Caki2 (cell line): ENCODE data around the gene NTNG2. TPM values are rescaled to one million over a fixed set of nuclear protein-coding genes. Genes with fewer than 3 reads are reported as not detected.

ENCODE experiments used
- DNase-seq: peaks from one replicate; pipeline ENCODE4 v3.0.0-alpha.2; 2015; ENCODE audit warnings: low read depth
- in situ Hi-C: cut with HindIII; loops from 2 replicates; pipeline ENCODE4 v1.10.0; 2016; ENCODE audit warnings: low sequenced_read_pairs, low pct_unique_long_range_greater_than_20kb, mixed read lengths
- total RNA-seq: library from RNA; depleted of rRNA; stranded (reverse); fragments of >200 nt; shearing (Covaris generic); gene quantifications from 2 replicates; pipeline ENCODE4 v1.2.3, GENCODE V29; 2014; ENCODE audit warnings: low replicate concordance

NTNG2 gene
- total RNA-seq, 1 experiment from 2014 or later = 5.1 TPM

DNA sequence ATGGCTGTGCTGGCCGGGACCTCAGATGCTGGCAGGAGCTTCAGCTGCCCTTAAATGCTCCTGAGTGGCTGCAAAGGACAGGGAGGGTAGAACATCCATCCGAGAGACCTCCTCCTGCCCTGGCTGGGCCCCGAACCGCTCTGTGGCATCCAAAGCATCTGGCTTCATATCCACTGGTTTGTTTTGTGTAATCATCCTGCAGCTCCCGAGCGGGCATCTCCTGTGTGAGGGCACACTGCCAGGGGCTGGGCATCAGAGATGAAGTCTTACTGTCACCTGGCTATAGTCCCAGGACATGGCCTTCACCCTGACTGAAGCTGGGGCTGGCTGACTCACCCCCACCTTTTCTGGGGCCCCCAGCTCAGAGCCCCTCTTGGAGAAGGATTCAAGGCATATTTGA is 18.5 kb upstream of the NTNG2 start:
- in situ Hi-C loops = no loop called here
- DNase-seq = no peak

DNA sequence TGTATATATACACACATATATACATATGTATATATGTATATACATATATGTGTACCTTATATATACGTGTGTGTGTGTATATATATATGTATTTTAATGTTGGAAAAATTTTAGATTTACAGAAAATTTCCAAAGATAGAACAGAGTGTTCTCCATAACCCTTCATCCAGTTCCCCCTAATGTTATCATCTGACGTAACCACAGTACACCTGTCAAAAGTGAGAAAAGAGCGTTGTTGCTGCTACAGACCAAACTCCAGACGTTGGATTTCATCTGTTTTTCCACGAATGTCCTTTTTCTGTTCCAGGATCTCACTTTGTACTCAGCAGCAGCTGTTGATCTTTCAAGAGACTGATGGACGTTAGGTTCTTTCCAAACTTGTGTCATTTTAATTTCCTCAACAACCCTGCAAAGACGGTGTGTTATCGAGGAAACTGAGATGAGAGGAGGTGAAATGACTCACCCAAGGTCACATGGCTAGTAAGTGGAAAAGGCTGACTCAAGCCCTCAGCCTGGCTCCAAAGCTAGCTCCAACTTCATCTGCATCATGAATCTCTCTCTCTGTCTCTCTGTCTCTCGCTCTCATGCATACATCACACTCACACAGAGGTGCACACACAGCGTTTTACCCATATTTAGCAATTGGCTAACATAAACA is 17.0 kb upstream of the NTNG2 start:
- DNase-seq = peak; percentile 34
- in situ Hi-C loops = no loop called here

DNA sequence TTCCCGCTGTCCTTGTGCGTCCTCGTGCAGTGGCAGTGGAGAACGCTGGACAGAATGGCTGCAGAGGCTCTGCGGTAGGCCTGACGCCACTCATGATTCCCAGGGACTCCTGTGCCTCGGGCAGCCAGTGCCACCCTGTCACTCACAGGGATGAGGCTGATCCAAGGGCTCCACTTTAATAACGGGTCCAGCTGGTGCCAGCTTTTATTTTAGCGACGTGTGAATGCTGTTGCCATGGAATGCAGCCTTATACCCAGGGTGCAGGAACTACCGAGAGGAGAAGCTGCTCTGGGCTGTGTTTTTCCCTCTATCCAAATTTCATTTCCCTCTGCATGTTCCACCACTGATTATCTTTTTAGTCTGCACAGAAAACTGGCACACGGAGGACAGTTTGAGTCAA is 15.8 kb upstream of the NTNG2 start:
- in situ Hi-C loops = no loop called here
- DNase-seq = no peak

DNA sequence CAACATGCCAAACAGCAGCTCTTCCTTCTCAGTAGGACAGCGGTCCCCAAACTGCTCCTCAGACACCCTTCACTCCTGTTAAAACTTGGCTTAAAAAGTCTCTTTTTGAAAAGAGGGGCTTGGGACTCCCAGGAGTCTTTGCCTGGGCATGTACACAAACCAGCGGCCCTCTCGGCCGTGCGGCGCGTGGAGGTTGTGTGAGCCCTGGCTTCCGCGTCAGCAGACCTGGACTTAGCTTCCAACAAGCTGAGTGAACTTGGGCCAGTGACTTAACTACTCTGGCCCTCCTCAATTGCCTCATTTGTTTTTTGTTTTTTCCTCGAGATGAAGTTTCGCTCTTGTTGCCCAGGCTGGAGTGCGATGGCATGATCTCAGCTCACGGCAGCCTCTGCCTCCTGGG is 15.3 kb upstream of the NTNG2 start:
- no peak for DNase-seq
- in situ Hi-C loops = no loop called here

DNA sequence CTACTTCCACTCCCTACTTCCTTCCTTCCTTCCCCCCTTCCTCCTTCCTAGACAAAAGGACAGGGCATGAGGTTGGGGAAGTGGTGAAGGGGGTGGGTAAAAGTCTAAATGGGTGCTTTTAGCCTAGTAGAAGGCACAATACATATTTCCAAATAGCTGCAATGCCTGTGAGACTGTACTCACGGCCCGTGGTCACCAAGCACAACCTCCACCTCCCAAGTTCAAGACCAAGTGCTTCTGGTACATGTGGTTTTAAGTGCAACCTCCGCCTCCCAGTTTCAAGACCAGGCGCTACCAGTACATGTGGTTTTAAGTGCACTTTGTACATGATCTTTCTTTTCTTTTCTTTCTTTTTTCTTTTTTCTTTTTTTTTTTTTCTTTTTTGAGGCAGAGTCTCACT is 14.5 kb upstream of the NTNG2 start:
- in situ Hi-C loops = no loop called here

DNA sequence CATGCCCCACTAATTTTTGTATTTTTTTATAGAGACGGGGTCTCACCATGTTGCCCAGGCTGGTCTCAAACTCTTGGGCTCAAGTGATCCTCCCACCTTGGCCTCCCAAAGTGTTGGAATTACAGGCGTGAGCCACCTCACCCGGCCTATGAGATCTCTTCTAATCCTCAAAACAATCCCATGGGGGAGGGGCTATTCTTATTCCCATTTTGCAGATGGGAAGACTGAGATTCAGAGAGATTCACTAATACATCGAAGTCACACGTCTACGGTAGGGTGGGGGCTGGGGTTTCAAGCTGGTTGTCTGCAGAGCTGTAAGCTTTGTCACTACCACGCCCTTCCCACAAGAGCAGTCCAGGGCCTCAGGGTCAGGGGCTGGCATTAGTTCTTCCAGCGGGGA is 14.0 kb upstream of the NTNG2 start:
- no peak for DNase-seq
- in situ Hi-C loops = no loop called here

More for the DNA sequence above, 14.5 kb upstream of the NTNG2 start:
- no peak for DNase-seq

DNA sequence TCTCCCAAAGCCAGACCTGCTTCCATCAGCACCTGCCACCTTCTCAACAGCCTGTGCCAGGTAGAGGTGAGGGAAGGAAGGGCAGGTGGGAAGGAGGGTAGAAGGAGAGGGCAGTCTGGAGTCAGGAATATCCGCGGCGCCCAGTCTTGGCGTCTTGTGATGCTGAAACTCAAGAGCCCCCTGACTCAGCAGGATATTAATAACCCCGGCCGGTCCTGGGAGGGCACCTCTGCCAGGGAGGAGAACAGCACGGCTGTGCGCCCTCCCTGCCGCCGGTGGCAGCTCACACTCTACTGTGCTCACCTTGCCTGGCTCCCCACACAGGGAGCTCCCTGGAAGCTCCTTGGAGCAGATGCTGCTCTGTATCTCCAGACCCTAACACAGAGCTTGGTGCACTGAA is 11.6 kb upstream of the NTNG2 start:
- in situ Hi-C loops = no loop called here
- no peak for DNase-seq

DNA sequence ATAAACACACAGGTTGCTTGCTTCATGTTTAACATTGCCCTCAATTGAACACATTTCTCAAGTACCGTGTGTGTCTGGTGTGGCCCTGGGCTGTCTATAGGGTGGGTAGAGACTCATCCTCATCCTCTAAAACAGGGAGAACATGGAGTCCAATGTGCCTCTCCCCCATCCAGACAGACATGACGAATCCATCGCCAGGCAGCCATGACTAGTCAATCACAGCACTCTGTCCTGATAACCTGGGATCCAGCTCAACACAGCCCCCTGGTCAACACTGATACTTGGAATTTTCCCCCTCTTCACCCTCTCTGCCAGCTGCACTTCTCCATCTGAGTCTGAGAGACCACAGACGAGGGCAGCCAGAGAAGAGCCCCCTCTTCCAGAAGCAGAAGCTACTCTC is 10.7 kb upstream of the NTNG2 start:
- in situ Hi-C loops = no loop called here
- no peak for DNase-seq

DNA sequence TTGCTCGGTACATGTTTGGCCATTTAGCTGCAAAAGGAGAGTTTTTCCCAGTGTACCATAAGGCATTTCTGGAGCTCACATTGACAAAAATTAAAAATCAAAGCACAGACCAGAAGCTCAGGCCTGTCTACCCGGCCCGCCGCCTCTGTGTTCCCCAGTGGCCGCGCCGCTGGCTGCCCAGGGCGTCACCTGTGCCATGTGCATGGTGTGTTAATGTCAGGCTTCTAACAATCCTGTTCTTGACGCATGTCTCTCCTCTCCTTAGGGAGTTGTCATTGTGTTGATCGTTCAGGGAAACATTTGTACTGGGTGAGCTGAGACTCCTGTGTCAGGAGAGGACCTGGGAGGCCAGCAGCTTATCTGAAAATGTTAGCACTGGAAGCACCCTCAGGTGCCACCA is 9.6 kb upstream of the NTNG2 start:
- no peak for DNase-seq
- in situ Hi-C loops = no loop called here

DNA sequence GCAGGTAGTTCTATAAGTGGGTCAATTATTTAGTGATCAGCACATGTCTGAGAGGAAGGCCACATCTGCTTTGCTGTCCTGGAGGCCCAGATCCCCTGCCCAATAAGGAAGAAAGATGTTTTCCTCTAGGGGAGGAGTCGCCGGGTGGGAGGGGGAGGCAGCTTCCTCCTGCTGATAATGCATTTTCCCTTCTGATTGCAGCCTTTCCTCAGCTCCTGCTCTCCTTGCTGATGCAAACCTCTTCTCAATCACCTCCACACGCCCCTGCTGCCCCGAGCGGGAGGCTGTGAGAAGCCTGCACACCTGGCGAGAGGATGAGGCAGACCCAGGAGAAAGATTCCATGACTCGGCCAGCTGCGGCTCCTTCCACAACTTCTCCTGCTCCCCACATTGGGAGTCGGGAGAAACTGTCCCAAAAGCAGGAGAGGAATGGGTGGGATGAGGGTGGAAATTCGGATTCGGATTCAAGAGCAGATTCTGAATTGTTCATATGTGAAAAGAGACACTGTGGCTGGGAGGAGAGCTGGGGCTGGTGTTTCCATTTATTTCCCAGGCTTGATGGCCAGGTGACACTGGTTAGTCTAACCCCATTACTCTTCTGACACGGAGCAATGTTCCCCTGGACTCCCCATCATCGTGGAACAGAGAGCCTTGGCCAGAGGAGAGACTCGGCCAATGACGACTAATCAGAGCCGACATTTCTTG is 6.8 kb upstream of the NTNG2 start:
- no peak for DNase-seq
- in situ Hi-C loops = no loop called here

DNA sequence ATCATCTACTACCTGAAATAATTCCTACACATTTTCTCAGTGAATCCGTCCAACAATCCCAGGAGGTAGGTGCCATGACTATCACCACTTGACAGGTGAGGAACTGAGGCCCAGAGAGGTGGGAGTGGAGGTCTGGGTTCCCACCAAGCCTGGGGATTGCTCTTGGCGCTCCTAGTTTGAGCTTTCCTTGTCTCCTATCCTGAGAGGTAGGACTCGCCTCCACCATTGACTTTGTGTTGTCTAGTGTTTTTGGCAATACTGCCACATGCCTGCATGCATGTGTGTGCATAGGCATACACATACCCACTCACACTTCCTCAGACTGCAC is 6.3 kb upstream of the NTNG2 start:
- DNase-seq = no peak
- in situ Hi-C loops = no loop called here

DNA sequence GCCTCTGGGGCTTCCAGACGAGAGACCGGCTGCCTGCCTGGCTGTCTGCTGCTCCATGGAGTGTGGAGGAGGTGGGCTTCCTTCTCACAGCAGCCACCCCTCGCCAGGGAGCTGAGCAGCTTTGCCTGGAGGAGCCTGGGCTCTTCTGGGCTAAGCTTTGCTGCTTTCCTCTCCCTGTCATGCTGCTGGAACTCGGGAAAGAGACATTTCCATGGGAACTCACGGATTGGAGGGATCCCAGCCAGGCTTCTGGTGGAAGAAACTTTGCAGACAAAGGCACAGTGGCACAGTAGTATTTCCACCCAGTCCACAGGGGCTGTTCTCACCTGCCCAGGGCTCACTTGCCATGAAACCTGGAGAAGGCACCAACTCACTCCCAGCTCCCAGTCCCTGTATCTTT is 5.6 kb upstream of the NTNG2 start:
- DNase-seq = no peak
- in situ Hi-C loops = no loop called here

DNA sequence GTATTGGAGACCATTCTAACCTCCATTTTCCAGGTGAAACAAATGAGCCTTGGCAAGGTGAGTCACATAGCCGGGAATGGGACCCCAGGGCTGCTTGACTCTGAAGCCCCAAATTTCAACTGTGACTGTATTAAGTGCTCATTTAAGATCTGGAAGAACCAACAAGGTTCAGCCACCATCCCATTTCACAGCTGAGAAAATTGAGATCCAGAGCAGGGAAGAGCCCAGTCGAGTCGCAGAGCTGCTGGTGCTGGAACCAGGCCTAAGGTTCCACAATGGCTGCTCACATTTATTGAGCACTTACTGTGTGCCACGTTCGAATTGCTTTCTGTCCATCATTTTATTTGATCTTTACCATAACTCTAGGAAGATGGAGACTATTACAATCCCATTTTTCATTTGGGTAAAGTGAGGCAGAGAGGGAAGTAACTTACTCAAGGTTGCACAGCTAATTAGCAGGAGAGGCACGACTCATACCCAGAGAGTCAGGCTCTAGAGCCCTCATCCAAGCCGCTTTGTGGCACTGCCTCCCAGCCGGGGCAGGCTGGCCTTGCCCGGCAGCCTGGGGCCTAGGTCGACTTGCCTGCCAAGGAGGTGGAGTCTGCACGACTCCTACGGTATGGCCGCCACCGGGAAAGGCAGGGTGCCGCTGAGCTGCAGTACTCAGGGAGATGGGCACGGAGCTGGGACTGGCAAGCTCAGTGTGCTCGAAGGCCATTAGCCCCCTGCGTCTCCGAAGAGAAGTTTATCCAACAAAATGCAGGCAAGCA is 4.3 kb upstream of the NTNG2 start:
- no peak for DNase-seq
- in situ Hi-C loops = no loop called here

DNA sequence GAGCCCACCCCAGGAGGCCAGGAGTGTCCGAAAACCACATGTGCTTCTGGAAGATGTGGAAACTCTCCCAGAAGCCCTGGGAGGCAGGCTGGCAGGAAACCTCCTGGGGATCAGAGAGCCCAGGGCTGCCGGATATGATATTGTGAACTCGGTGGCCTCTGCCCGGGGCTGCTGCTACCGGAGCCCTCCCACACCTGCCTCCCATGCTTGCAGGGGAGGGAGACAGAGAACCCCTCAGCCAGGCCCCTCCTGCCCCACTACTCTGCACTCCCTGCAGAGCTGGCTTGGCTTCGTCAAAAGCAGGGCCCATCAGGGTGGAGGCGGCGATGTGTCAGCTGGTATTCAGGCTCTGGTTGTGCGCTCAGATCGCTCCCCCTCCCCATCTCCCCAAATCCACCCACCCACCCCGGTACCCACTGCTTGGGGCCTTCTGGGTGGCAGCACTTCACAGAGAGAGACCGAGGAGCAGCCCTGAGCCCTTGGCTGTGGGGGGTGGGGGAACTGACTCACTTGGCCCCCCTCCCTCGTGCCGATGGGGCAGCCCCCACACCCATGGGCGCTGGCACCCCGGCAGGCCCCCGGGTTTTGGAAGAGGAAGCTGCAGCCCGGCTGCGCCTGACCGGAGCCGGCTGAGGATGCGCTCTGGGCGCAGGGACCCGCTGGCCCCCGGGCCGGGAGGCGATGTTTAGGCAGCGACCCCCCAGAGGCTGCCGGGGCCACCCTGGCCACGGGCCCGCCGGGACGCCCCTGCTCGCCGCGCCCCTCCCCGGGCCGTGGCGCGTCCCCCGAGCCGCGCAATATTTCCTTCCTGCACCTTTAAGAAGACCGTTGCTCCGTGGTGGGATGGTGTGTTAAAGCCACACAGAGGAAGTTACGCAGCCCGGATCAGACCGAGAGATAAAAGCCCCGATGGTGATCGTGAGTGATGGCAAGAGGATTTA is 786 bp upstream of the NTNG2 start:
- peak; percentile 31 for DNase-seq
- in situ Hi-C loops = no loop called here

DNA sequence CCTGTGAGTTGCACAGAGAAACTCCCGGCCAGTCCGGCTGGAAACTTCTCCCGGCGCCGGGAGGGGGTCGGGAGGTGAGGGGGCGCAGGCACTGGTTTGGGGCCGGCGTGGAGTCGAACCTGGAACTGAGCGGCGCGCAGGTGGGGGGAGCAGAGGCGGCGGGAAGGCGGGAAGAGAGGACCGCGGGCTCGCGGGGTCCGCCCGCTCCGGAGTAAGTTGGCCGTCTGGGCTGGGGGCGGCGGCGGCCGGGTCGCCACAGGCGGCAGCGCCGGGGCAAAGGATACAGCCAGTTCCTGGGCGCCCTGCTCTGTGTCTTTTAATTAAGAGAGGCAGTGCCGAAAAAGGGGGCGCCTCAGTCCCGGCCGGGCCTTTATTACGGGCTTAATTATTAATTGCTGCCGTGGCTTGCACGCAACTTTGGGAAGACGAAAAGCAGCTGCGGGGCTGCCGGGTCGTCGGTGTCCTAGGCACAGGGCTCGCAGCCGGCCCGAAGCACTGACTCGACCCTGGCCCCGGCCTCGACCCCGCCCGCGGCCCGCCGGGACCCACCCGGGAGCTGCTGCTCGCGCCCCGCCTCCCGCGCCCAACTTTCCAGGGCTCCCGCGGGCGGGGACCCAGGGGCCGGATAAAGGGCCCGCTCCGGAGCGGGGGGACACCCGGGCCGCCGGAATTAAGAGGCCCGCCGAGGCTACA is 1.1 kb downstream of the NTNG2 start:
- DNase-seq = peak; percentile 11
- in situ Hi-C loops = no loop called here

DNA sequence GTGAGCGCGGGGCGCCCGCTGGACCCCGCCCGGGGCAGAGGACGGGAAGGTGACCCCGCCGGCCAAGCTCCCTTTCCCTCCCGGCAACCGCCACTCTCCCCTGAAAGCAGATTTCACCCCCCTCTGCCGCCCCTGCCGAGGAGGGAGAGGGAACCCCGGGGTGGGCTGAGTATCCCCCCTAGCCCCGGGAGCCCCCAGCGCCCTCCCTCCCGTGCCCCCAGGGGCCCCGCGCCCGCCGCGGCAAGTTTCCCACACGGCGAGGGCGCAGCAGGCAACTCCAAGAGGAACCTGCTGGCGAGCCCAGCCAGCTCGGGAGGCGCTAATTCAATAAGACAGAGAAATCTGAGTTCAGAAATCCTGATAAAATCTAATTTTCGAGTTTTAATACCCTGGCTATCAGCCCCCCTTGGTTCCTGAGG is 1.6 kb downstream of the NTNG2 start:
- in situ Hi-C loops = no loop called here
- DNase-seq = no peak

DNA sequence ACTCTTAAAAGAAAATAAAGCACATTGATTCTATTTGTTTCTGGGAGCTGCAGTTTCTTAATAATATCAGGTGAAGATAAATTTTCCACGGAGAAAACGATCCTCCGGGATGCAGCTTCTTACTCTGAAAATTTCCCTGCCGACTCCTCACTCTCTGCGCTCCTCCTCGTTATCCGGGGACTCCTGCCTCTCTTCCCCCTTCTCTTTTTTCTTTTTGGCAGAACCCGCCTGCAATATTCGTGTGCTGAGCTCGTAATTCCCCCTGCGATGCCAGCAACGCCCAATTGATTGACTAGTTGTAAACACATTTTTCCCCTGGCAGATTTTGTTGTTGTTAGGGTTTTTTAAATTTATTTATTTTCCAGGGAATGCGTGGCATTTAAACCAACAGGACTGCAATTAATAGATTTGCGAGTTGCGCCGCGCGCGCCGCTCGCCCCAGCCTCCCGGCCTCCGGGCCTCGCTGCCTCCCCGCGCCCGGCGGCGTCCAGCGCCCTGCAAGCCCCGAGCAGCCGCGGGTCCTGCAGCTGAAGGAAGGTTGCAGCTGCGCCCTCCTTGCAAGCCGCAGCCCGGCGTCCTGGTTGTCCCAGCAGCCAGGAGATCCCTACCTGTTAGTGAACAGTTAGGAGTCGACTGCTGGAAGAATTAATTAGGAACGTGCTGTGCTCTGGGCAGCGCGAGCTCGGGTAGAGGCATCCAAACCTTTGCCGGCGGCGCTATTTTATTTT is 2.2 kb downstream of the NTNG2 start:
- in situ Hi-C loops = no loop called here

More for the DNA sequence above, 2.2 kb downstream of the NTNG2 start:
- no peak for DNase-seq
